Endodermal cell (in vitro differentiated cells): ENCODE measurements around the gene RANBP10. TPM values are rescaled to one million over a fixed set of nuclear protein-coding genes. Genes with fewer than 3 reads are reported as not detected.
"Not testable (repeated sequence)": the region's sequence is repeated elsewhere in the genome, so short reads cannot be mapped to it uniquely, and the experiment has no call there.

Experiments used
- DNase-seq: peaks from one replicate; pipeline ENCODE4 v3.0.0-alpha.2; 2017
- H3K27ac ChIP-seq: 2 replicates; pipeline ENCODE4 v1.5.1; 2013; ENCODE audit warnings: mild to moderate bottlenecking, low read depth, low read length, moderate library complexity
- H3K27me3 ChIP-seq: 2 replicates; pipeline ENCODE4 v1.6.1; 2013; ENCODE audit warnings: mild to moderate bottlenecking, low read length, moderate library complexity; ENCODE audit not compliant: insufficient read depth, control insufficient read depth, poor library complexity, severe bottlenecking
- H3K36me3 ChIP-seq: 2 replicates; pipeline ENCODE4 v1.7.0; 2013; ENCODE audit warnings: mild to moderate bottlenecking, low read length, moderate library complexity; ENCODE audit not compliant: control insufficient read depth, insufficient read depth
- H3K4me1 ChIP-seq: one replicate; pipeline ENCODE4 v1.7.0; 2013; ENCODE audit warnings: low read length; ENCODE audit not compliant: control insufficient read depth, insufficient read depth
- H3K4me3 ChIP-seq: 2 replicates; pipeline ENCODE4 v1.5.1; 2013; ENCODE audit warnings: mild to moderate bottlenecking, low read length, moderate library complexity
- H3K9ac ChIP-seq: 2 replicates; pipeline ENCODE4 v1.6.1; 2013; ENCODE audit warnings: mild to moderate bottlenecking, low read length, moderate library complexity; ENCODE audit not compliant: poor library complexity, severe bottlenecking; ENCODE audit errors: extremely low read depth
- H3K9me3 ChIP-seq: 2 replicates; pipeline ENCODE4 v1.6.1; 2013; ENCODE audit warnings: mild to moderate bottlenecking, low read length, moderate library complexity; ENCODE audit not compliant: control insufficient read depth
- H3K27ac Mint-ChIP-seq: 2 replicates; pipeline ENCODE4 v1.8.0; 2020; ENCODE audit warnings: mixed read lengths
- H3K27me3 Mint-ChIP-seq: 2 replicates; pipeline ENCODE4 v1.8.0; 2021; ENCODE audit warnings: mild to moderate bottlenecking, mixed read lengths; ENCODE audit not compliant: insufficient read depth
- H3K36me3 Mint-ChIP-seq: 2 replicates; pipeline ENCODE4 v1.8.0; 2020; ENCODE audit warnings: low read depth, mixed read lengths
- H3K4me1 Mint-ChIP-seq: 2 replicates; pipeline ENCODE4 v1.8.0; 2020; ENCODE audit warnings: mixed read lengths
- H3K4me3 Mint-ChIP-seq: 2 replicates; pipeline ENCODE4 v1.8.0; 2020; ENCODE audit warnings: mild to moderate bottlenecking, moderate library complexity, mixed read lengths
- H3K9me3 Mint-ChIP-seq: 2 replicates; pipeline ENCODE4 v1.8.0; 2020; ENCODE audit warnings: mild to moderate bottlenecking, mixed read lengths
- WGBS, 2 experiments: methylation state at CpG; one replicate each; pipeline versions ENCODE4 v1.1.5 to v1.1.7; 2013; ENCODE audit warnings: missing lambda C conversion rate in 2 of 2, mixed read lengths in 1 of 2; ENCODE audit not compliant: insufficient coverage in 1 of 2, insufficient read length in 1 of 2; 5-methylcytosine and 5-hydroxymethylcytosine counted together
- total RNA-seq, 2 donors: library from RNA; stranded (reverse); fragmentation: NEBNext Ultra II Directional in 1 of 2; extraction: Animal tissue kit (Norgen Biotek cat#: 25700) in 1 of 2; gene quantifications; 2 replicates in 1 of 2; 3 replicates in 1 of 2; pipeline ENCODE4 v1.2.1, GENCODE V29; 2021
- TF ChIP-seq, protein P1 (sequence below): fragments of 200-600 bp; sonication (generic); conservative IDR thresholded peaks from 2 replicates; pipeline ENCODE4 v1.5.0; 2021; ENCODE audit warnings: antibody characterized with exemption, mild to moderate bottlenecking

The RANBP10 gene
- total RNA-seq, 2 donors from 2014 or later, result 19.2 to 22.5 TPM

GRCh38 chr16:67694611-67695010 is 111.7 kb downstream of the RANBP10 start:
- no peak overlapping the region for H3K4me3 Mint-ChIP-seq
- Histone ChIP-seq H3K27ac (no peak overlapping the region), H3K9me3 (peaks cover 4% of the 10 kb centered on the region), H3K4me1 (no peaks in the 10 kb centered on the region), H3K4me3 (no peak overlapping the region), H3K9ac (no peak overlapping the region), H3K27me3 (no peaks in the 10 kb centered on the region), H3K36me3 (peaks cover 16% of the 10 kb centered on the region)
- WGBS, 2 experiments, result 92 to 97% methylated on average over 2 of the region's 2 CpGs
- H3K4me1 Mint-ChIP-seq, result peaks cover 8% of the 10 kb centered on the region
- DNase-seq, result no peak
- H3K36me3 Mint-ChIP-seq, result peaks cover 21% of the 10 kb centered on the region
- peaks cover 6% of the 10 kb centered on the region for H3K9me3 Mint-ChIP-seq
- TF ChIP-seq, protein P1, sequence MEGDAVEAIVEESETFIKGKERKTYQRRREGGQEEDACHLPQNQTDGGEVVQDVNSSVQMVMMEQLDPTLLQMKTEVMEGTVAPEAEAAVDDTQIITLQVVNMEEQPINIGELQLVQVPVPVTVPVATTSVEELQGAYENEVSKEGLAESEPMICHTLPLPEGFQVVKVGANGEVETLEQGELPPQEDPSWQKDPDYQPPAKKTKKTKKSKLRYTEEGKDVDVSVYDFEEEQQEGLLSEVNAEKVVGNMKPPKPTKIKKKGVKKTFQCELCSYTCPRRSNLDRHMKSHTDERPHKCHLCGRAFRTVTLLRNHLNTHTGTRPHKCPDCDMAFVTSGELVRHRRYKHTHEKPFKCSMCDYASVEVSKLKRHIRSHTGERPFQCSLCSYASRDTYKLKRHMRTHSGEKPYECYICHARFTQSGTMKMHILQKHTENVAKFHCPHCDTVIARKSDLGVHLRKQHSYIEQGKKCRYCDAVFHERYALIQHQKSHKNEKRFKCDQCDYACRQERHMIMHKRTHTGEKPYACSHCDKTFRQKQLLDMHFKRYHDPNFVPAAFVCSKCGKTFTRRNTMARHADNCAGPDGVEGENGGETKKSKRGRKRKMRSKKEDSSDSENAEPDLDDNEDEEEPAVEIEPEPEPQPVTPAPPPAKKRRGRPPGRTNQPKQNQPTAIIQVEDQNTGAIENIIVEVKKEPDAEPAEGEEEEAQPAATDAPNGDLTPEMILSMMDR, result no peak
- H3K27ac Mint-ChIP-seq, result no peak overlapping the region
- no peaks in the 10 kb centered on the region for H3K27me3 Mint-ChIP-seq

GRCh38 chr16:67693517-67694285 is 112.7 kb downstream of the RANBP10 start:
- H3K9me3 ChIP-seq, H3K27me3 ChIP-seq, H3K9ac ChIP-seq, H3K4me3 ChIP-seq, H3K4me1 Mint-ChIP-seq, H3K9me3 Mint-ChIP-seq, H3K27ac ChIP-seq, H3K27me3 Mint-ChIP-seq, H3K4me3 Mint-ChIP-seq, H3K27ac Mint-ChIP-seq, DNase-seq, H3K4me1 ChIP-seq: not testable (repeated sequence)
- H3K36me3 ChIP-seq, result peaks cover 13% of the 10 kb centered on the region
- WGBS, 2 experiments, result 90 to 92% methylated on average over 6 to 8 of the region's 8 CpGs
- H3K36me3 Mint-ChIP-seq, result peaks cover 20% of the 10 kb centered on the region

GRCh38 chr16:67685388-67686112 is 120.8 kb downstream of the RANBP10 start:
- H3K36me3 Mint-ChIP-seq, result peaks cover 28% of the 10 kb centered on the region
- TF ChIP-seq, protein P1, result no peak
- no peaks in the 10 kb centered on the region for H3K9me3 Mint-ChIP-seq
- no peak overlapping the region for H3K9ac ChIP-seq
- 91 to 93% methylated on average over 13 to 15 of the region's 17 CpGs for WGBS, 2 experiments
- H3K4me3 ChIP-seq, result no peak overlapping the region
- H3K4me1 Mint-ChIP-seq, result no peaks in the 10 kb centered on the region
- peak overlapping the region; percentile 39 for H3K27ac Mint-ChIP-seq
- peaks cover 21% of the 10 kb centered on the region for H3K36me3 ChIP-seq
- H3K27me3 Mint-ChIP-seq, result no peaks in the 10 kb centered on the region
- no peaks in the 10 kb centered on the region for H3K4me1 ChIP-seq
- no peak overlapping the region for H3K27ac ChIP-seq
- no peaks in the 10 kb centered on the region for H3K27me3 ChIP-seq
- no peak for DNase-seq
- no peak overlapping the region for H3K4me3 Mint-ChIP-seq
- H3K9me3 ChIP-seq, result no peaks in the 10 kb centered on the region
